ENCODE measurements around the gene EXOC4. TPM values are rescaled to one million over a fixed set of nuclear protein-coding genes. Genes with fewer than 3 reads are reported as not detected.
A peak's percentile ranks its signal among the peaks of the same experiment; 100 is the strongest.

Gene EXOC4
- total and polyA plus RNA-seq, 12 donors: 7.5 to 41.7 (median 34.6) TPM

DNA sequence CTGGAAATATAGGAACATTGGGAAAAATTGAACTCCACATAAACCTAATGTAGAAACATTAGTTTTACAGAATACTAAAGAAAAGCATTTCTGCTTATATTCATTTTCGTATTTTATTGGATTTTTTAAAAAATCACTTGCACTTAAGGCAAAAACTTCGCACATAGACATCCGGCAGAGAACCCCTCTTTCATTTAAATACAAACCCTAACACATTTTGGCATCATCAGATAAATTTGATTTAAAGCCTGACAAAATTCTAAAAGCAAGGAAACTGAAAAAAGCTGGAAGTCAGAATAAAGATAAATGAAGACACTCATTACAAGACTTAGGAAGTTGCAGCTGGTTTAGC is 396 bp upstream of the EXOC4 start:
- no peak for ATAC-seq
- Histone ChIP-seq H3K4me3 (peak overlapping the region in 5 of 10 donors; percentile 87 to 95 (median 90)), H3K36me3 (no peaks in the 10 kb centered on the region), H3K27ac (no peak overlapping the region), H3K4me1 (peaks cover 0 to 34% (median 16%) of the 10 kb centered on the region in 9 donors), H3K27me3 (no peaks in the 10 kb centered on the region), H3K9me3 (peaks cover 0 to 7% (median 0%) of the 10 kb centered on the region in 11 donors)
- DNase-seq: no peak
- no peak for TF ChIP-seq CTCF (IDR thresholded peaks at IDR 0.05)
- intact Hi-C loops (cut with DNase I): loop anchor here in 1 of 10 donors (10.0 kb wide), 1 partner anchor 168 kb away; the partner anchor contains the start of gene CHCHD3
- 65 to 67% methylated on average over 3 of the region's 3 CpGs for WGBS, 2 donors

GRCh38 chr7:133253519-133253875 is 619 bp downstream of the EXOC4 start:
- intact Hi-C loops (cut with DNase I): loop anchor here in 1 of 10 donors (10.0 kb wide), 1 partner anchor 169 kb away; the partner anchor contains the start of gene CHCHD3
- peaks cover 0 to 7% (median 0%) of the 10 kb centered on the region in 11 donors for H3K9me3 ChIP-seq
- peak in 3 of 8 donors; percentile 23 to 29 (median 27) for ATAC-seq
- no peak for DNase-seq
- WGBS, 2 donors: 5 to 6% methylated on average over 7 of the region's 7 CpGs
- peaks cover 0 to 44% (median 17%) of the 10 kb centered on the region in 9 donors for H3K4me1 ChIP-seq
- H3K27me3 ChIP-seq: no peaks in the 10 kb centered on the region
- TF ChIP-seq CTCF (IDR thresholded peaks at IDR 0.05): no peak
- H3K4me3 ChIP-seq: peak overlapping the region; percentile 79 to 95 (median 88)
- H3K27ac ChIP-seq: peak overlapping the region in 9 of 10 donors; percentile 79 to 97 (median 90)
- no peaks in the 10 kb centered on the region for H3K36me3 ChIP-seq

- ATAC-seq (no peak), DNase-seq (no peak)
- H3K27me3 ChIP-seq: no peaks in the 10 kb centered on the region
- H3K4me3 ChIP-seq: no peak overlapping the region
- 89 to 90% methylated on average over 2 of the region's 2 CpGs for WGBS, 2 donors
- no peaks in the 10 kb centered on the region for H3K36me3 ChIP-seq
- no peaks in the 10 kb centered on the region for H3K9me3 ChIP-seq
- TF ChIP-seq CTCF (IDR thresholded peaks at IDR 0.05): no peak
- H3K4me1 ChIP-seq: peaks cover 0 to 49% (median 17%) of the 10 kb centered on the region in 9 donors
- no peak overlapping the region for H3K27ac ChIP-seq
- intact Hi-C loops (cut with DNase I): loop anchor here in 1 of 10 donors (10.0 kb wide), 1 partner anchor 171 kb away; the partner anchor contains the start of gene CHCHD3
Observed at GRCh38 chr7:133255486-133255885, 2.6 kb downstream of the EXOC4 start.

- intact Hi-C loops (cut with DNase I): loop anchor here in 1 of 10 donors (10.0 kb wide), 1 partner anchor 173 kb away; the partner anchor contains the start of gene CHCHD3
Observed at GRCh38 chr7:133258174-133258573, 5.3 kb downstream of the EXOC4 start.

More at GRCh38 chr7:133258174-133258573, 5.3 kb downstream of the EXOC4 start:
- Histone ChIP-seq H3K9me3 (no peaks in the 10 kb centered on the region), H3K4me3 (no peak overlapping the region), H3K4me1 (peaks cover 0 to 45% (median 17%) of the 10 kb centered on the region in 9 donors), H3K27ac (no peak overlapping the region), H3K27me3 (no peaks in the 10 kb centered on the region), H3K36me3 (no peaks in the 10 kb centered on the region)
- WGBS, 2 donors: 88 to 92% methylated on average over 6 of the region's 6 CpGs
- ATAC-seq (no peak), DNase-seq (no peak)
- no peak for TF ChIP-seq CTCF (IDR thresholded peaks at IDR 0.05)

Measured in heart right ventricle (tissue), 16 donors.